Measurements from ENCODE around the gene ZNF600.
"Not testable (repeated sequence)": the region's sequence is repeated elsewhere in the genome, so short reads cannot be mapped to it uniquely, and the experiment has no call there.

ZNF600 gene

GRCh38 chr19:52786464-52787354 is at the start of gene ZNF600:
TSS of gene ZNF600 (minus strand) at chr19:52786791. CDS start at chr19:52778888, 7,903 bp downstream.
- peak; percentile 60 for DNase-seq

- DNase-seq, result not testable (repeated sequence)
These were observed 47.7 kb upstream of the ZNF600 start for GRCh38 chr19:52834289-52834688.

- DNase-seq, result not testable (repeated sequence)
These were observed 47.0 kb upstream of the ZNF600 start for GRCh38 chr19:52833541-52833940.

DNA sequence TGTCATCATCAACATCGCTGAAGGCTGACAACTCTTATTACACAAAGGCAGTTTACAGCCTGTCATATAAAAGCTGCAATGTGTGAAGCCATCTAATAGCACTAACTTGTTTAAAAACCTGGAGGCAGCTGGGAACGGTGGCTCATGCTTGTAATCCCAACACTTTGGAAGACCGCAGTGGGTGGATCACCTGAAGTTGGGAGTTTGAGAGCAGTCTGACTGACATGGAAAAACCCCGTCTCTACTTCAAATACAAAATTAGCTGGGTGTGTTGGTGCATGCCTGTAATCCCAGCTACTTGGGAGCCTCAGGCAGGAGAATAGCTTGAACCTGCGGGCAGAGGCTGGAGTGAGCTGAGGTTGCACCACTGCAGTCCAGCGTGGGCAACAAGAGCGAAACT is 43.3 kb upstream of the ZNF600 start:
- DNase-seq, result not testable (repeated sequence)

GRCh38 chr19:52825765-52826164 is 39.2 kb upstream of the ZNF600 start:
- no peak for DNase-seq

GRCh38 chr19:52823676-52824075 is 37.1 kb upstream of the ZNF600 start:
- DNase-seq, result no peak

- DNase-seq, result peak; percentile 11
These were observed 34.8 kb upstream of the ZNF600 start, which contains the start of gene ZNF28 for GRCh38 chr19:52821204-52821960. TSS of gene ZNF28 (minus strand) at chr19:52821633. CDS start at chr19:52817958, 3,675 bp downstream.

DNA sequence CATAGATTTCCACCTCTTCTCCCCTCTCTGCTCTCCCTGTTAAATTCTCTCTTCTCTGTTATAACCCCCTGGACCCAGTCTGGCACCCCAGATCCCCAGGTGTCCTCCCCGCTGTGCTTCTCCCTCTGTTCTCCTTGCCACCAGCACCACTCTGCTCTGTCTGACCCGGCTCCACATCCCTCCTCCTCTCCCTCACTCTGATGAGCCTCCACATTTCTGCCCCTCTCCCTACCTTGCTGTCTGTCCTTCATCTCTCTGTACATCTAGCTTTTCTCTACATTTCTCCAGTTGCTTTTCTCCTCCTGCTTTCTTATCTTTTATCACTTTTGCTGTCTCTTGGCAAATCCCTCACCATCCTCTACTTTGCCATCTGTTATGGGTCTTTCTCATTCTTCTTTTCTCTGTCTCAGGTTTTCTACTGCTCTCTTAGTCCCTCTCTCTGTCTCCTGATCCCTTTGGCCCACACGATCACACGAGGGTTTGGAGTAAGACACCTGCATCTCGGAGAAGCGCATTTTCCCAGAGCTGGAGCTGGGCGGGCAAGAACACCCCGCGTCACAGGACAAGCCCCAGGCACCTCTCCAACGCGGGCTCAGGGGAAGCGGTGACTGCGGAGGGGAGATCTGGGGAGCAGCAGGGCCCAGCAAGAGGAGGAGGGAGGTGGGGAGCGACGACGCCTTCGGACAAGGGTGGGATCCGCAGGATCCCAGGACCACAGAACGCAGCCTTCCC is 34.0 kb upstream of the ZNF600 start:
- DNase-seq, result not testable (repeated sequence)

DNA sequence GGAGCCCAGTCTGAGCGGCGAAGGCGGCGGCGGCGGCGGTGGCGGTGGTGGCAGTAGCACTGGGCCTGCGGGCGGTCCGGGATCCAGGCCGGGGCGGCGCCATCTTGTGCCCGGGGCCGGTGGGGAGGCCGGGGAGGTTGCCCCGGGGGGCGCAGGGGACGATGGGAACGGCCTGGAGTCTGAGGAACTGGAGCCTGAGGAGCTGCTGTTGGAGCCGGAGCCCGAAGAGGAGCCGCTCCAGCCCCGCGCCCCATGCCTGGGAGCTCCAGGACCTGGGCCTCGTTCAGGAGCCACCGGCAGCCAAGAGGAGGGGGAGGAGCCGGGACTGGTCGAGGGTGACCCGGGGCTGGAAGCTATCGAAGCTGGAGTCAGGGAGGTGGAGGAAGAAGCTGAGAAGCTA is 23.2 kb upstream of the ZNF600 start:
- DNase-seq, result no peak

DNA sequence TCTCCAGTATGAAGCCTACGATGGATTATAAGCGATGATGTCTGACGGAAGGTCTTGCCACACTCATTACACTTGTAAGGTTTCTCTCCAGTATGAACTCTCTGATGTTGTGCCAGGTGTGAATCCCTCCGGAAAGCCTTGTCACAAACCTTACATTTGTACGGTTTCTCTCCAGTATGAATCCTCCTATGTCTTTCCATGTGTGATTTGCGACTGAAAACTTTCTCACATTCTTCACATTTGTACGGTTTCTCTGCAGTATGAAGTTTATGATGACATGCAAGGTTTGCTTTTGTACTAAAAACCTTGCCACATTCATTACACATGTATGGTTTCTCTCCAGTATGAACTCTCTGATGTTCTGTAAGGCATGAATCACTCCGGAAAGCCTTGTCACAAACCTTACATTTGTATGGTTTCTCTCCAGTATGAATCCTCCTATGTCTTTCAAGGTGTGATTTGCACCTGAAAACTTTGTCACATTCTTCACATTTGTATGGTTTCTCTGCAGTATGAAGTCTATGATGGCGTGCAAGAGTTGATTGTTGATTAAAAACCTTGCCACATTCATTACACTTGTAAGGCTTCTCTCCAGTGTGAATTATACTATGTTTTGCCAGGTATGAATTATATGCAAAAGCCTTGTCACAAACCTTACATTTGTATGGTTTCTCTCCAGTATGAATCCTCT is 13.5 kb upstream of the ZNF600 start:
- not testable (repeated sequence) for DNase-seq

DNA sequence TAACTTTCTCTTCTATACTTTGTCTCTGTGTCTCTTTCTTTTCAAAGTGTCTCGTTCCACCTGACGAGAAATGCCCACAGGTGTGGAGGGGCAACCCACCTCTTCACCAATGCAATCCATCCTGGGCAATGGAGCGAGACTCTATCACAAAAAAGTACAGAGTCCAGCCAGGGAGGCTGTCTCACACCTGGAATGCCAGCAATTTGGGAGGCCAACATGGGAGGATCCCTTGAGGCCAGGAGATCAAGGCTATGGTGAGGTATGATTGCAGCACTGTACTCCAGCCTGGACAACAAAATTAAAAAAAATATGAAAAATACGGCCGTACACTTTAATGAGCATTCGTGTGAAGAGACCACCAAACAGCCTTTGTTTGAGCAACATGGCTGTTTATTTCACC is 2.8 kb upstream of the ZNF600 start:
- no peak for DNase-seq

GRCh38 chr19:52786078-52786463 is 520 bp downstream of the ZNF600 start:
- DNase-seq, result no peak

- no peak for DNase-seq
These were observed 1.1 kb downstream of the ZNF600 start for GRCh38 chr19:52785506-52785905.

DNA sequence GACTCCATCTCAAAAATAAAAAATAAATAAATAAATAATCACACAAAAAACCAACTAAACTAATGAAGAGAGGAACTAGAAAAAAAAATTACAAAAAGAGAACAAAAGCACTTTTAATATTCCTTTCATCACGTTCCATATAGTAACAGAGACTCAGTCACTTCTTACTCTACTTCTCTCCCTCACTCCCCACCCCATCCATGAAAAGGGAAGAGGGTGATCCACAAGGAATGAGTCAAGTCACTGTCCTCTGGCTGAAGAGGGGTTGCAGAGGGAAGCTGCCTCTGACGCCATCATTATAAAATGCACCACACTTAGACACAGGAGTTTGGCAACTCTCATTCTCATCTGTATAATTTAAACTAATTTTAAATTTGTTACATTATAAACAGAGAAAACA is 3.7 kb downstream of the ZNF600 start:
- DNase-seq, result not testable (repeated sequence)

GRCh38 chr19:52778811-52779210 is 7.8 kb downstream of the ZNF600 start:
- no peak for DNase-seq

DNA sequence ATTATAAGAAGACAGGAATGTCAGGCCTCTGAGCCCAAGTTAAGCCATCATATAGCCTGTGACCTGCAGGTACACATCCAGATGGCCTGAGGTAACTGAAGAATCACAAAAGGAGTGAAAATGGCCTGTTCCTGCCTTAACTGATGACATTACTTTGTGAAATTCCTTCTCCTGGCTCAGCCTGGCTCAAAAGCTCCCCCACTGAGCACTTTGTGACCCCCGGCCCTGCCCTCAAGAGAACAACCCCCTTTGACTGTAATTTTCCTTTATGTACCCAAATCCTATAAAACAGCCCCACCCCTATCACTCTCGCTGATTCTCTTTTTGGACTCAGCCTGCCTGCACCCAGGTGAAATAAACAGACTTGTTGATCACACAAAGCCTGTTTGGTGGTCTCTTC is 30.1 kb downstream of the ZNF600 start:
- not testable (repeated sequence) for DNase-seq

- no peak for DNase-seq
These were observed 36.8 kb downstream of the ZNF600 start for GRCh38 chr19:52749780-52750179.

GRCh38 chr19:52748336-52748950 is 38.1 kb downstream of the ZNF600 start:
- DNase-seq, result peak; percentile 28

DNA sequence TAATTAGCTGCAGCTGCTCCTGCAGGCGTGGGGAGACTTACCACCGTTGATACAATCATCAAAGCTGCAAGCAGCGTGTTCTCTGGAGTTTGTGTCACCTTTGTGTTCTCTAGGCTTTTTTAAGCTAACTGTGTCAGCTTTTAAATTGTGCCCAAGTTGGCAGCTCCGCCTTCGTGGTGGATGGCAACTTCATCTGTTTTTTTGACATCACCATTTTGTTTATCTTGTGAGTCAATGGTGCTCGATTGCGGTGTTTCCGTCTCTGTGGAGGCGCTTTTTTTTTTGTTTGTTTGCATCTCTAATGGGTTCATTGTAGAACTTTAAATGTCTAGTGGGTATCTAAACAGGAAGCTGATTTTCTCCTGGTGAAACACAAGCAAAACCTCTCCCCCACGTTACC is 40.7 kb downstream of the ZNF600 start:
- not testable (repeated sequence) for DNase-seq

GRCh38 chr19:52743091-52743490 is 43.5 kb downstream of the ZNF600 start:
- DNase-seq, result no peak

- no peak for DNase-seq
These were observed 44.1 kb downstream of the ZNF600 start for GRCh38 chr19:52742516-52742915.

GRCh38 chr19:52741951-52742485 is 44.6 kb downstream of the ZNF600 start:
- no peak for DNase-seq

All from HCEC 1CT (cell line).